ENCODE data around the gene ATPAF1.
"Not testable (repeated sequence)": the region's sequence is repeated elsewhere in the genome, so short reads cannot be mapped to it uniquely, and the experiment has no call there.

Gene ATPAF1

GRCh38 chr1:46667782-46668760 lies at the start of gene ATPAF1:
Gene ATPAF1 (minus strand): TSS chr1:46668364. CDS start chr1:46668322, 42 bp downstream.
- peak; percentile 85 for DNase-seq (ENCODE audit: low spot score)

GRCh38 chr1:46717654-46718053 lies 49.5 kb upstream of the ATPAF1 start:
- DNase-seq (ENCODE audit: low spot score) = no peak

GRCh38 chr1:46714976-46715375 lies 46.8 kb upstream of the ATPAF1 start:
- DNase-seq (ENCODE audit: low spot score) = no peak

- no peak for DNase-seq (ENCODE audit: low spot score)
Observed at GRCh38 chr1:46708121-46708520, 40.0 kb upstream of the ATPAF1 start.

GRCh38 chr1:46705408-46705807 lies 37.2 kb upstream of the ATPAF1 start:
- no peak for DNase-seq (ENCODE audit: low spot score)

GRCh38 chr1:46703927-46704641 lies 35.9 kb upstream of the ATPAF1 start:
- no peak for DNase-seq (ENCODE audit: low spot score)

GRCh38 chr1:46699666-46700065 lies 31.5 kb upstream of the ATPAF1 start:
- DNase-seq (ENCODE audit: low spot score) = no peak

GRCh38 chr1:46697053-46697452 lies 28.9 kb upstream of the ATPAF1 start:
- no peak for DNase-seq (ENCODE audit: low spot score)

GRCh38 chr1:46694676-46695075 lies 26.5 kb upstream of the ATPAF1 start:
- not testable (repeated sequence) for DNase-seq (ENCODE audit: low spot score)

GRCh38 chr1:46692811-46693770 lies 24.9 kb upstream of the ATPAF1 start:
- DNase-seq (ENCODE audit: low spot score) = no peak

- no peak for DNase-seq (ENCODE audit: low spot score)
Observed at GRCh38 chr1:46691997-46692790, 24.0 kb upstream of the ATPAF1 start.

- no peak for DNase-seq (ENCODE audit: low spot score)
Observed at GRCh38 chr1:46690931-46691421, 22.8 kb upstream of the ATPAF1 start.

- DNase-seq (ENCODE audit: low spot score) = no peak
Observed at GRCh38 chr1:46689897-46690296, 21.7 kb upstream of the ATPAF1 start.

- DNase-seq (ENCODE audit: low spot score) = no peak
Observed at GRCh38 chr1:46689356-46689755, 21.2 kb upstream of the ATPAF1 start.

GRCh38 chr1:46687921-46688509 lies 19.9 kb upstream of the ATPAF1 start:
- no peak for DNase-seq (ENCODE audit: low spot score)

- DNase-seq (ENCODE audit: low spot score) = no peak
Observed at GRCh38 chr1:46687093-46687659, 19.0 kb upstream of the ATPAF1 start.

- no peak for DNase-seq (ENCODE audit: low spot score)
Observed at GRCh38 chr1:46686255-46686654, 18.1 kb upstream of the ATPAF1 start.

GRCh38 chr1:46684670-46685069 lies 16.5 kb upstream of the ATPAF1 start:
- DNase-seq (ENCODE audit: low spot score) = no peak

- no peak for DNase-seq (ENCODE audit: low spot score)
Observed at GRCh38 chr1:46682064-46682463, 13.9 kb upstream of the ATPAF1 start.
